ENCODE results near the gene TYW1B.
"Not testable (repeated sequence)": the region's sequence is repeated elsewhere in the genome, so short reads cannot be mapped to it uniquely, and the experiment has no call there.

TYW1B gene

GRCh38 chr7:72676880-72677279, 151.1 kb downstream of the TYW1B start:
- not testable (repeated sequence) for H3K4me3 Mint-ChIP-seq; H3K9me3 Mint-ChIP-seq; DNase-seq (ENCODE audit: low spot score); H3K4me1 Mint-ChIP-seq (ENCODE audit: low read depth); H3K36me3 Mint-ChIP-seq (ENCODE audit: low read depth); H3K27ac Mint-ChIP-seq; H3K27me3 Mint-ChIP-seq (ENCODE audit: low read depth)

- not testable (repeated sequence) for H3K27ac Mint-ChIP-seq; H3K27me3 Mint-ChIP-seq (ENCODE audit: low read depth); H3K4me1 Mint-ChIP-seq (ENCODE audit: low read depth); H3K4me3 Mint-ChIP-seq; H3K9me3 Mint-ChIP-seq; DNase-seq (ENCODE audit: low spot score); H3K36me3 Mint-ChIP-seq (ENCODE audit: low read depth)
These were observed 151.8 kb downstream of the TYW1B start for GRCh38 chr7:72676086-72676690.

- H3K36me3 Mint-ChIP-seq (ENCODE audit: low read depth); H3K4me3 Mint-ChIP-seq; H3K27ac Mint-ChIP-seq; H3K9me3 Mint-ChIP-seq; DNase-seq (ENCODE audit: low spot score); H3K27me3 Mint-ChIP-seq (ENCODE audit: low read depth); H3K4me1 Mint-ChIP-seq (ENCODE audit: low read depth): not testable (repeated sequence)
These were observed 152.3 kb downstream of the TYW1B start for GRCh38 chr7:72675686-72676085.

- Mint-ChIP-seq H3K4me1 (ENCODE audit: low read depth) (no peaks in the 10 kb centered on the region), H3K27ac (no peak overlapping the region), H3K36me3 (ENCODE audit: low read depth) (no peaks in the 10 kb centered on the region), H3K4me3 (no peak overlapping the region), H3K9me3 (no peaks in the 10 kb centered on the region), H3K27me3 (ENCODE audit: low read depth) (no peaks in the 10 kb centered on the region)
- DNase-seq (ENCODE audit: low spot score), result no peak
These were observed 153.6 kb downstream of the TYW1B start for GRCh38 chr7:72674394-72674793.

- H3K4me1 Mint-ChIP-seq (ENCODE audit: low read depth); H3K4me3 Mint-ChIP-seq; H3K9me3 Mint-ChIP-seq; H3K27ac Mint-ChIP-seq; H3K27me3 Mint-ChIP-seq (ENCODE audit: low read depth); DNase-seq (ENCODE audit: low spot score); H3K36me3 Mint-ChIP-seq (ENCODE audit: low read depth): not testable (repeated sequence)
These were observed 157.2 kb downstream of the TYW1B start for GRCh38 chr7:72670850-72671249.

GRCh38 chr7:72668435-72668834, 159.6 kb downstream of the TYW1B start:
- not testable (repeated sequence) for H3K9me3 Mint-ChIP-seq; DNase-seq (ENCODE audit: low spot score); H3K27me3 Mint-ChIP-seq (ENCODE audit: low read depth); H3K27ac Mint-ChIP-seq; H3K36me3 Mint-ChIP-seq (ENCODE audit: low read depth); H3K4me1 Mint-ChIP-seq (ENCODE audit: low read depth); H3K4me3 Mint-ChIP-seq

GRCh38 chr7:72667049-72667448, 161.0 kb downstream of the TYW1B start:
- H3K27me3 Mint-ChIP-seq (ENCODE audit: low read depth); DNase-seq (ENCODE audit: low spot score); H3K36me3 Mint-ChIP-seq (ENCODE audit: low read depth); H3K27ac Mint-ChIP-seq; H3K4me3 Mint-ChIP-seq; H3K9me3 Mint-ChIP-seq; H3K4me1 Mint-ChIP-seq (ENCODE audit: low read depth): not testable (repeated sequence)

GRCh38 chr7:72648574-72648973, 179.4 kb downstream of the TYW1B start:
- H3K36me3 Mint-ChIP-seq (ENCODE audit: low read depth); H3K27me3 Mint-ChIP-seq (ENCODE audit: low read depth); DNase-seq (ENCODE audit: low spot score); H3K4me3 Mint-ChIP-seq; H3K9me3 Mint-ChIP-seq; H3K27ac Mint-ChIP-seq; H3K4me1 Mint-ChIP-seq (ENCODE audit: low read depth): not testable (repeated sequence)

- not testable (repeated sequence) for H3K9me3 Mint-ChIP-seq; H3K27ac Mint-ChIP-seq; H3K4me1 Mint-ChIP-seq (ENCODE audit: low read depth); H3K4me3 Mint-ChIP-seq; DNase-seq (ENCODE audit: low spot score); H3K36me3 Mint-ChIP-seq (ENCODE audit: low read depth); H3K27me3 Mint-ChIP-seq (ENCODE audit: low read depth)
These were observed 184.3 kb downstream of the TYW1B start for GRCh38 chr7:72643708-72644107.

- not testable (repeated sequence) for H3K27ac Mint-ChIP-seq; H3K4me1 Mint-ChIP-seq (ENCODE audit: low read depth); H3K9me3 Mint-ChIP-seq; DNase-seq (ENCODE audit: low spot score); H3K36me3 Mint-ChIP-seq (ENCODE audit: low read depth); H3K27me3 Mint-ChIP-seq (ENCODE audit: low read depth); H3K4me3 Mint-ChIP-seq
These were observed 186.3 kb downstream of the TYW1B start for GRCh38 chr7:72641485-72642248.

- H3K27ac Mint-ChIP-seq; DNase-seq (ENCODE audit: low spot score); H3K4me3 Mint-ChIP-seq; H3K9me3 Mint-ChIP-seq; H3K36me3 Mint-ChIP-seq (ENCODE audit: low read depth); H3K4me1 Mint-ChIP-seq (ENCODE audit: low read depth); H3K27me3 Mint-ChIP-seq (ENCODE audit: low read depth): not testable (repeated sequence)
These were observed 187.3 kb downstream of the TYW1B start for GRCh38 chr7:72640740-72641139.

- not testable (repeated sequence) for H3K9me3 Mint-ChIP-seq; H3K4me3 Mint-ChIP-seq; H3K4me1 Mint-ChIP-seq (ENCODE audit: low read depth); H3K36me3 Mint-ChIP-seq (ENCODE audit: low read depth); H3K27me3 Mint-ChIP-seq (ENCODE audit: low read depth); H3K27ac Mint-ChIP-seq; DNase-seq (ENCODE audit: low spot score)
These were observed 192.6 kb downstream of the TYW1B start for GRCh38 chr7:72635273-72635908.

GRCh38 chr7:72632765-72633292, 195.2 kb downstream of the TYW1B start:
- not testable (repeated sequence) for DNase-seq (ENCODE audit: low spot score); H3K9me3 Mint-ChIP-seq; H3K4me3 Mint-ChIP-seq; H3K36me3 Mint-ChIP-seq (ENCODE audit: low read depth); H3K27me3 Mint-ChIP-seq (ENCODE audit: low read depth); H3K27ac Mint-ChIP-seq; H3K4me1 Mint-ChIP-seq (ENCODE audit: low read depth)

GRCh38 chr7:72628375-72628774, 199.6 kb downstream of the TYW1B start:
- not testable (repeated sequence) for H3K4me1 Mint-ChIP-seq (ENCODE audit: low read depth); H3K27me3 Mint-ChIP-seq (ENCODE audit: low read depth); H3K36me3 Mint-ChIP-seq (ENCODE audit: low read depth); H3K4me3 Mint-ChIP-seq; DNase-seq (ENCODE audit: low spot score); H3K27ac Mint-ChIP-seq; H3K9me3 Mint-ChIP-seq

Measured in T-helper 2 cell treated with Interferon-gamma antibody and Interleukin-4, amounts not matched to agents 5 μg/mL and 100 μg/mL, for 36 hours (primary cell).